DLD1 (cell line): ENCODE results near the gene WDFY2.

Experiments
- in situ Hi-C: cut with HindIII; loops from 2 replicates; pipeline ENCODE4 v1.10.0; 2017; ENCODE audit warnings: low sequenced_read_pairs

Gene WDFY2

GRCh38 chr13:51599444-51600176 is 15.3 kb downstream of the WDFY2 start:
- in situ Hi-C loops = no loop called here

GRCh38 chr13:51600703-51601102 is 16.4 kb downstream of the WDFY2 start:
- in situ Hi-C loops = no loop called here

GRCh38 chr13:51601601-51602565 is 17.6 kb downstream of the WDFY2 start:
- in situ Hi-C loops = no loop called here

GRCh38 chr13:51603716-51604115 is 19.5 kb downstream of the WDFY2 start:
- in situ Hi-C loops = no loop called here

- in situ Hi-C loops = no loop called here
Measured at GRCh38 chr13:51605698-51606097, 21.4 kb downstream of the WDFY2 start.

GRCh38 chr13:51607165-51607564 is 22.9 kb downstream of the WDFY2 start:
- in situ Hi-C loops = no loop called here

- in situ Hi-C loops = no loop called here
Measured at GRCh38 chr13:51608857-51609406, 24.7 kb downstream of the WDFY2 start.

- in situ Hi-C loops = no loop called here
Measured at GRCh38 chr13:51612867-51613266, 28.6 kb downstream of the WDFY2 start.

- in situ Hi-C loops = no loop called here
Measured at GRCh38 chr13:51613535-51613934, 29.3 kb downstream of the WDFY2 start.

GRCh38 chr13:51614350-51614786 is 30.1 kb downstream of the WDFY2 start:
- in situ Hi-C loops = no loop called here

GRCh38 chr13:51618626-51619025 is 34.4 kb downstream of the WDFY2 start:
- in situ Hi-C loops = no loop called here

- in situ Hi-C loops = no loop called here
Measured at GRCh38 chr13:51619614-51620013, 35.4 kb downstream of the WDFY2 start.

GRCh38 chr13:51620165-51620983 is 36.1 kb downstream of the WDFY2 start:
- in situ Hi-C loops = no loop called here

GRCh38 chr13:51621602-51622001 is 37.3 kb downstream of the WDFY2 start:
- in situ Hi-C loops = no loop called here

GRCh38 chr13:51623473-51623872 is 39.2 kb downstream of the WDFY2 start:
- in situ Hi-C loops = no loop called here

GRCh38 chr13:51624207-51624606 is 39.9 kb downstream of the WDFY2 start:
- in situ Hi-C loops = no loop called here

- in situ Hi-C loops = no loop called here
Measured at GRCh38 chr13:51624695-51625345, 40.6 kb downstream of the WDFY2 start.

GRCh38 chr13:51625555-51626345 is 41.5 kb downstream of the WDFY2 start:
- in situ Hi-C loops = no loop called here

GRCh38 chr13:51626749-51627148 is 42.5 kb downstream of the WDFY2 start:
- in situ Hi-C loops = no loop called here
